ENCODE data around the gene IQSEC3.
"Not testable (repeated sequence)": the region's sequence is repeated elsewhere in the genome, so short reads cannot be mapped to it uniquely, and the experiment has no call there.

Gene IQSEC3

GRCh38 chr12:111699-112493 lies 45.3 kb downstream of the IQSEC3 start:
- no peak for DNase-seq (ENCODE audit: low read depth in 2 of 2)

GRCh38 chr12:113347-113746 lies 46.8 kb downstream of the IQSEC3 start:
- DNase-seq (ENCODE audit: low read depth in 2 of 2) = no peak

DNA sequence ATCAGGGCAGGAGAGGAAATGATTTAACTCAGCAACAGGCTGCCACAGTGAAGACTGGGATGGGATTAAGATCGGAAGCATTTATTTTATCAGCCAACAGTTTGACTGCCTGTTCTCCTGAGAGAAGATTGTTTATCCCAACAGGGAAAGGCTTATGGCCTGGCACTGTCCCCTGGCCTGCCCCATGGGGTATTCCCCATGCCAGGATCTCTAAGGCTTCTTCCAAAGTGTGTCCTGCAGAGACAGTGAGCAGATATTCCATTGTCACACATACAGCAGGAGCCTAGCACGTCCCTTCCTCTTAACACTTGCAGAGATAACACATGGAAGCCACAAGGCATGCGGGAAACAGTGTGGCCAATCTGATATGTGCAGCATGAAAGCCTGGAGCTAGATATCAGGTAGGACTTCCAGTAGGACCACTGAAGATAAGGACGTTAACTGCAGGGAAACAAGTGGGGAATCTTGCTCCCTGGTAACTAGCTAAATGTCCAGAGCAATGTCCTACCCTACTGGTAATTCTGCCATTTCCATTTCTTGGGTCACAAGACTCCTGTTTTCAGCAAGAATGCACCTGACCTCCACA lies 48.2 kb downstream of the IQSEC3 start:
- no peak for DNase-seq (ENCODE audit: low read depth in 2 of 2)

DNA sequence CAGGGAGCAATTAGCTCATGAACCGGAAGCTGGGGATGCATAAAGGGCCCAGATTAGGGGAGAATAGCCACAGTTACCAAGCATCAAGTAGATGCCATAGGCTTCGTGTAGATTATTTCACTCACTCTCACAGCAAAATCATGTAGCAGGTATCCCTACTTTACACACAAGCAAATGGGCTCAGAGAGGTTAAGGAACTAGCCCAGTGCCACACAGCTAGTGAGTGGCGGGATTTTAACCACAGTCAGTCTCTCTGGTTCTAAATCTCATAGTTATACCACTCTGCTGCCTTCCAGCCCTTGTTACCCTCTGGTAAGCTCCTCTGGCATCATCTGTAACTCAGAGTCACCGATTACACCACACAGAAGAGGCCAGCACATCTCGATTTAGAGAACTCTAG lies 49.0 kb downstream of the IQSEC3 start:
- no peak for DNase-seq (ENCODE audit: low read depth in 2 of 2)

GRCh38 chr12:115960-116915 lies 49.7 kb downstream of the IQSEC3 start:
- no peak for DNase-seq (ENCODE audit: low read depth in 2 of 2)

- DNase-seq (ENCODE audit: low read depth in 2 of 2) = no peak
Observed at GRCh38 chr12:117311-117710, 50.7 kb downstream of the IQSEC3 start.

DNA sequence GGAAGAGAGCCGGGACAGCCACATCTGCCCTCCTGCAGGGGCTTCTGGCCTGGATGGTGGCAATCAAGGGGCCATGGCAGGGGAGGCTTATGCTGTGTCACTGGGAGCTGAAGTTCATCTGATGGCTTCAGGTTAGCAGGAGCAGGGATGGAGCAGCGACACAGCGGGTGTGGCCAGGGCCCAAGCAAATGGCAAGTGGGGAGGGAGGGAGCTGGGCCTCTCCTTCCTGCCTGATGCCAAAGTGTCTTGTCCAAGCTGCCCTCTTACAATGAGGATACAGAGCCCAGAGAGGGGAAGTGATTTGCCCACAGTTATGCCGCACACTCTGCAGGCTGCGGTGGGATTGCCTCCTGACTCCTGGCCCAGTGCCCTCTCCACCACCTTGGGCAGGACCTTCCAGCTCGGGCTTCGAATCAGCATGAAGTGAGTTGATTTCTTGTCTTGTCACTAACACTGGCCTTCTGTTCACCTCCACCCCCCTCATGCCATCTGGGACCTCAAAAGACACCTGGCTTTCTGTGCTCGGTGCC lies 51.3 kb downstream of the IQSEC3 start:
- no peak for DNase-seq (ENCODE audit: low read depth in 2 of 2)

DNA sequence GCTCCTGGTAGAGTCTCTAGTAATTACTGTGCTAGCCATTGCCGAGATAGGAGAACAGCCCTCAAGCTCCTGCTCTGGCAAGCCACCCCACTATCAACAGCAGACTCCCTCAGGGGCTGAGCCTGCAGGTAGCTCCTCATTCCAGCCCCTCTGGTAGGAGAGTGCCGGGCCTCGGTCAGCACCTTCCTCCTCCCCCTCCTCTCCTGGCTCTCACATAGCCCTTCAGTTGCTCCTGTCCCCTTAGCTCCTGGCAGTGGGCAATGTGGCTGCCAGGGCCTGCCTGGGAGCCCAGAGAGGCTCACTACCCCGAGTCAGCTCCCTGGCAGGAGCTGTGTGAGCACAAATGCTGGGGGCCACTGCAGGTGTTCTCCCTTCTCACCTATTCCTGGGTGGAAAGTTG lies 52.0 kb downstream of the IQSEC3 start:
- no peak for DNase-seq (ENCODE audit: low read depth in 2 of 2)

DNA sequence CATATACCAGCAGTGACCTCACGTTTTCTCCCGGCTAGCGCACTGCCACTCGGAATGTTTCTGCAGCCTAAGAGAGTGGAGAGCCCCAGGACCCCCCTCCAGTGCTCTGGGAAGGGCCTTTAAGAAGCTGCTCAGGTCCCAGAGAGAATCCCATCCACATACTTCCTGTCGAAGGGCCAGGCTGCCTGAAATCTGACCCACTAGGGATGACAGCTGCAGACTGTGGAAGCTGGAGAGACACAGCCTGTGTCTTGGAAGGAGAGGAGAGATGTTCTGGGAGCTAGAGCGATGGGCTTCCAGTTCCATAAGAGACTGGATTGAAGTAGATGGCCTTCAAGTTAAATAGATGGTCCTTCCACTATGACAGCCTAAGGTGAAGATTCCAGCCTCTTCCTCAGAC lies 54.4 kb downstream of the IQSEC3 start:
- no peak for DNase-seq (ENCODE audit: low read depth in 2 of 2)

DNA sequence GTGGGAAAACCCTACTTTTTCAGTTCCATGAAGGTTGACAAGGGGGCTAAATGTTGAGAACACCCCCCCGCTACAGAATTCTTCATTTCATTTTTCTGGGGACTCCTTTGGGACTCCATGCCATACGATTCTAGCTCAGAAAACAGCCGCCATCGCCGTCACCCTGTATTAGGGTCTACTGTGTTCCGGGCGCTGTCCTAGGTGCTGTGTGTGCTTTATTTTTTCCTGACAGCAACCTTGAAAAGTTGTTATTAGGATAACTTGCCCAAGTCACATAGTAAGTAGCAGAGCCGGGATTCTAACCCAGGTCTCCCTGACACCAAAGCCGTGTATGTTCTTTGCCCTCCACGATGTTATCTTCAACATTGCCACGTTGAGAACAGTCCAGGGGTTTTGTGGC lies 55.1 kb downstream of the IQSEC3 start:
- DNase-seq (ENCODE audit: low read depth in 2 of 2) = no peak

GRCh38 chr12:125075-125474 lies 58.5 kb downstream of the IQSEC3 start:
- DNase-seq (ENCODE audit: low read depth in 2 of 2) = no peak

DNA sequence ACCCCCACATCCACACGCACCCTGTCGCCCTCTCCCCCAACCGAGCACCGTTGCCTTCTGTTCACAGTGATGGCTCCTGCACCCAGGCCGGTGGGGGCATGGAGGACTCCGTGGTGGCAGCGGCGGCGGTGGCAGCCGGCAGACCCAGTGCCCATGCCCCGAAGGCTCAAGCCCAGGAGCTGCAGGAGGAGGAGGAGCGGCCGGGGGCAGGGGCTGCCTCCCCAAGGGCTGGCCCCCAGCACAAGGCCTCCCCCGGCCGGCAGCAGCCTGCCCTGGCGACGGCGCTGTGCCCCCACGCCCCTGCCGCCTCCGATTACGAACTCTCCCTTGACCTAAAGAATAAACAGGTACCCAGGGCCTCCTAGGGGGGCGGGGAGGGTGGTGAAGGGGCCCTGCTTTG lies 59.0 kb downstream of the IQSEC3 start:
- no peak for DNase-seq (ENCODE audit: low read depth in 2 of 2)

DNA sequence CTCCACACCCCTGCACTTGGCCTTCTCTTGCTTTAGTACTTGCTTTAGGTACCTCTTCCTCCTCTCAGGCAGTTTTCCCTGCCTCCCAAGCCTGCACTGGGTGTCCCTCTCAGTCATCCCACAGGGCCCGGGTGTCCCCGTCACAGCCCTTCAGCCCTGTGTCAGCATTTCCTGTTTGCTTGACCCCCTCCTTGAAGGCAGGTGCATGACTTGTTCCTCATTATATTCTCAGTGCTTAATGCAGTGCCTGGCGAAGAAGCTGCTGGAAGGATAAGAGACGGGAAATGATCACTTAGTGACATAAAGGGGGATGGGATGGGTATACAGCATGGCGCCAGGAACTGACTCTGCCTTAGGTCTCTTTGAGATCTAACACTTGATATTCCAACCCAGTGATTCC lies 61.5 kb downstream of the IQSEC3 start:
- DNase-seq (ENCODE audit: low read depth in 2 of 2) = no peak

DNA sequence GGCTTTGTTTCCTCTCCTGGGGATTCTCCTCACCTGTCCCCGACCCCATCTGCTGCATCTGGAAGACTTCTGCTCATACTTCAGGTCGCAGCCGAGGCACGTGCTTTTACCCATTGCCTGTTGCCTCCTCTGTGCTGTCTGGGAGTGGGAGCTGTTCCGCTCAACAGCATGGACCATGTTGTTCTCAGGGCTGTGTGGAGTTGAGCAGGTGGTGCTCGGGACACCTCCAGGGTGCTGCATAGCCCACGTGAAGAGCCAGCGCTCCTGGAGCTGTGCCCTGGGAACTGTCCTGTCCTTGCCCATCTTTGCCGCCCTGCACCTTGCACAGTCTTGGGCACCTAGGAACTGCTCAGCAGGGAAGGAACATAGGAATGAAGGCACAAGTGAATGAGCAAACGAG lies 62.4 kb downstream of the IQSEC3 start:
- no peak for DNase-seq (ENCODE audit: low read depth in 2 of 2)

DNA sequence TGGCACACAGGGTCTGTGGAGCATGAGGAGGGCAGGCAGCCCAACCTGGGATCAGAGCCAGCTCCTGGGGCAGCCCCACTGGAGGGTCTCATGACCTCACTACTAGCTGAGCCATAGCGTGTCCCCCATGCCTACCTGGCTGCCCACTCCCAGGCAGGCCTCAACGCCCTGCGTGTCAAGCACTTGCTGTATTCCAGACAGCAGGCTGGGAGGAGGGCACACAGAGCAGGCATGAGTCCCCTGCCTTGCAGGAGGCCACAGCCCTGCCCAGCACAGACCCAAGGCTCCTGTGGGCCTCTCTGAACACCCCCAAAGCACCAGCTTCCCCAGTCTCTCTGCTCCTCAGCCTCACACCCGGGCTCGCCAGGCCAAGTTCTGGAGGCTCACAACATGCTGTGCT lies 64.0 kb downstream of the IQSEC3 start:
- DNase-seq (ENCODE audit: low read depth in 2 of 2) = no peak

DNA sequence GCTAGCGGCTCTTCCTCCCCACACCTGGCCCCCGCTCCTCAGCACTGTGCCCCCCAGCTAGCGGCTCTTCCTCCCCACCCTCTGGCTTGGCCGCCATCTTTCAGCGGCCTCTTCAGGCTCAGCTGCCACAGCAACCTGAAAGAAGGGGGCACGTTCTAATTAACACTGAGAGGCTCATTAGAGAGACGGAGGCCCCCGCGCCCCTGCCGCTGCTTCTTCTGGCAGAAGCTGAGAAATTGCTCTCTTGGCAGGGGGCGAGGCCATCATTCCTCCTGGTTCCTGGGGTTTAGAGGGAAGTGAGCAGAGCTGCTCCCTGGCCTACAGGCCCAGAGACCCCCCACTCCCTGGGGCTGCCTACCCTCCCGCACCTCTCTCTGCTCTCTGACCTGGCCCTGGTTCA lies 64.4 kb downstream of the IQSEC3 start:
- DNase-seq (ENCODE audit: low read depth in 2 of 2) = no peak

DNA sequence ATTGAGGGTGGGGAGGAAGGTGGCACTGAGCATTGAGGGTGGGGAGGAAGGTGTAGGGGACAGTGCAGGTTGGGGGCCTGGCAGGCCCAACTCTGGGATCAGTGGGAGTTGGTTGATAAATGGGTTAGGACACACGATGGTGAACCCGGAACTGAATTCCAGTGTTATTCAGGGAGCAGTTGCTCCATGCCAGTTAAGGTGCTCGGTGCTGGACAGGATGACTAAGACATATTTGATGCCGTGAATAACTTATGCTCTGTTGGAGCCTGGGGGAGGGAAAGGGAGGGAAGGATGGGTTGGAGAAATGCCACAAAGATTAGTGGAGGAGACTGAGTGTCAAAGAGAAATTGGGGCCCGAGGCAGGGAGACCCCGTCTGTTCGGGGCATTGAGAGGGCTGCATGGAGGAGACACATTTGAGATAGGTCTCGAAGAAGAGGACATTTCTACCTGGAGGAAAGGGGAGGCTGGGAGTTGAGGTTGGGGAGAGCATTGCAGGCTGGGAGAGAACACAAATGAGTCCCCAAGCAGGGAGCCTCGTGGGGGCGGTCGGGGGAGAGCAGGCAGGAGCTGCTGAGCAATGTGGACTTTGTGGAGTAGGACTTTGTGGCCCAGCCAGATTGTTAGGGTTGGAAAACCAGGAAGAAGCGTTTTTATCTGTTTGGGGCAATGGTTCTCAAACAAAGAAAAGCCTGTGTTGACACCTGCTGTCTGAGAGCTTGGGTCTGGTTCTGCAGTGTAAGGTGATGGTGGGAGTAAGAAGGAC lies 65.3 kb downstream of the IQSEC3 start:
- DNase-seq (ENCODE audit: low read depth in 2 of 2) = no peak

DNA sequence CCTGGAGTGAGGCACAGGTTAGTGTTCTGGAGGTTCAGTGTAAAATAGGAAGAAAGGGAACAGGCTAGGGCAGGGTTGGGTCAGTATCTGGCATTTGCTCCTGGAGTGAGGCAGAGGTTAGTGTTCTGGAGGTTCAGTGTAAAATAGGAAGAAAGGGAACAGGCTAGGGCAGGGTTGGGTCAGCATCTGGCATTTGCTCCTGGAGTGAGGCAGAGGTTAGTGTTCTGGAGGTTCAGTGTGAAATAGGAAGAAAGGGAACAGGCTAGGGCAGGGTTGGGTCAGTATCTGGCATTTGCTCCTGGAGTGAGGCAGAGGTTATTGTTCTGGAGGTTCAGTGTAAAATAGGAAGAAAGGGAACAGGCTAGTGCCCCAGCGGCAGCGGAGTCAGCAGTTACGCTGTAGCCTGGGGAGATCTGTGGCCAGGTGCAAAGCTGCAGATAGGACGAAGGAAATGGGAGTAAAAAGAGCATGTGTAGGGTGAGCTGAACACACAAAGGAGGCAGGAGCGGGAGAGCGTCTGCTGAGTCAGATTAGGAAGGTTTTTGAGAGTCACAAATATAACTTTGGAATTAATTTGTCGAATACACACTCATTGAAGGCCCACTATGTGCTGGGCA lies 67.2 kb downstream of the IQSEC3 start:
- not testable (repeated sequence) for DNase-seq (ENCODE audit: low read depth in 2 of 2)

- no peak for DNase-seq (ENCODE audit: low read depth in 2 of 2)
Observed at GRCh38 chr12:135138-135537, 68.6 kb downstream of the IQSEC3 start.

- DNase-seq (ENCODE audit: low read depth in 2 of 2) = no peak
Observed at GRCh38 chr12:138171-138897, 71.8 kb downstream of the IQSEC3 start.
